Measurements from ENCODE around the gene CRABP1.

CRABP1 gene

DNA sequence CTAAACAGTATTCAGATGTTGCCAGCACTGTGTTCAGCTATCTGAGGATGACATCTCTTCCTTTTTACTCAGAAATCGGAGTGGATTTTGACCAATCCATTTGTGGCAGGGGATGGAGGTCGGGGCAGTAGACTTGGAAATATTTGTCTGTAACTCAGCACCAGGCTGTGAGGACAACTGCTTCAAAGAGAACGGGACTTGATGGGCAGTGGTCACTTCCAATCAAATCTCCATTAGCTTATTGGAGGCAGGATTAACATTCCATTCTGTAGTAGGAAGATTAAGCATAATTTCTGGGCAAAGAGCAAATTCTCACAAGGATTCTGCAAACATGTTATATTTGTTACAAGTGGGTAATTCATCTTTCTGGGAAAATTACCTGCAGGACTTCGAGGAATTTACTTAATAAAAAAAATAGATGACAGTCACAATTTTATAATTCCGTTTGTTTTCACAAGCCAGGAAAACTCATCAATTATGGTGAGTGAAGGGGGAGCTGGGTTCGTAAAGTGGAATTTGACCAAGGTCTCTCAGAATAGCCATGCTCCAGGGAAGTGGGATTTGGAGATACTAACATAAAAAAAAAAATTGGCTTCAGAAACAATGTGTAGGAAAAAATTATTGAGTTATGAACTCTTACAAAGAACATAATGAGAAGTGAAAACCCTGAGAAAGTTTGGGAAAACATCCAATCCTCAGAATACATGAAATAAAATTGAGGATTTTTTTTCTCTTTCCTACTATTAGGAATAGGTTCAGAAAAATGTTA is 18.1 kb downstream of the CRABP1 start:
- Histone ChIP-seq H3K36me3 (ENCODE audit: control insufficient read depth, insufficient read depth, low read length) (no peaks in the 10 kb centered on the region), H3K27me3 (ENCODE audit: control insufficient read depth, insufficient read depth, low read length) (no peaks in the 10 kb centered on the region), H3K9ac (ENCODE audit: low read length) (no peak overlapping the region), H3K4me1 (ENCODE audit: control insufficient read depth, insufficient read depth, low read length) (no peaks in the 10 kb centered on the region), H3K9me3 (ENCODE audit: control insufficient read depth, low read length) (no peaks in the 10 kb centered on the region), H3K4me3 (ENCODE audit: low read length) (no peak overlapping the region)

DNA sequence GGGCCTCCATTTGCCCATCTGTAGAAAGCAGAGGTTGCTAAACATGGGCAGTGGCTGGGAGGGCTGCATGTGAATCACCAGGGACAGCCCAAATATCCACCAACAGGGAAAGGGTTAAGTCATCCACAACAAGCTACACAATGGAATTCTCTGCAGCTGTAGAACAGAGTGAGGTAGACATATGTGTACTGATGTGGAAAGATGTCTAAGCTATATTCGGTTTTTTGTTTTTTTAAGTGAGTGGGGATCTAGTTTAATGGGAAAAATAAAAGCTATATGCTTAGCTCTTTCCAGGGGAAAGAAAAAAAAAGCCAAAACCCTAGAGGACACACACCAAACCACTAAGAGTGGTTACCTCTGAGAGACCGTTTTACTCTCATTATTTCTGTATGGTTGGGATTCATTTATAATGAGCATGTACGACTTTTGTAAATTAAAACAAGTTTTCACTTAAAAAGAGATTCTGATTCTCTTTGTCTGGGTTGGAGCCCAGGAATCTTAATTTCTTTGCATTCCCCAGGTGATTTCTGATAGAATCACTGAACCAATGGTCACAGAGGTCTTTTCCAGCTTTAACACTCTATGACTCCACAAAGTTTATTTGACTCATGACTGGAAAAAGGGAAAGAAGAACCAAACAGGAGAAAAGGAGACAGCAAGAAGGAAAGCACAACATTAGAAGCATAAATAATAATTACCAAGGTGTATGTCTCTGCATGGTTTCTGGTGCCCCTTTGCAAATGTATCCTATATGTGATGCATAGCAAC is 19.1 kb downstream of the CRABP1 start:
- no peaks in the 10 kb centered on the region for H3K4me1 ChIP-seq (ENCODE audit: control insufficient read depth, insufficient read depth, low read length)
- H3K4me3 ChIP-seq (ENCODE audit: low read length), result no peak overlapping the region
- no peaks in the 10 kb centered on the region for H3K36me3 ChIP-seq (ENCODE audit: control insufficient read depth, insufficient read depth, low read length)
- H3K9me3 ChIP-seq (ENCODE audit: control insufficient read depth, low read length), result no peaks in the 10 kb centered on the region
- H3K9ac ChIP-seq (ENCODE audit: low read length), result no peak overlapping the region
- no peaks in the 10 kb centered on the region for H3K27me3 ChIP-seq (ENCODE audit: control insufficient read depth, insufficient read depth, low read length)

DNA sequence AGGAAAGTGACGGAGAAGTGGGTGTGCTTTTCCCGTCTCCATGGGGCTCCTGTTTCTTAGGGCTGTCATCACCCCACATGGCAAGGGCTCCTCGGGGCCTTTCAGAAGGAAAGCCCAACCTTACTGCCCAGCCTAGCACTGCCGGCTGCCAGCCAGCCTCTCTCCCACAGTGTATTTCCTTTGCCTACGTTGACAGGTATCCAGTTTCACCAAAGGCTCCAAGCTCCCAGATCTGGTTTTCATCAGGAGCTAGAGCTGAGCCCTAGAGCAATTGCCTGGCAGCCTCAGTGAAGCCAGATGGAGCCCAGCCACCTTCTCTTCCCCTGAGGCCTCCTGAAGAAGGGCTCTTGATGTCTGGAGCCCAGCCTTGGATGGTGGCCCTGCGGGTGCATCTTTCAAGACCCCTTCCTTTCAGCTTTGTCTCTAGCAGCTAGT is 20.2 kb downstream of the CRABP1 start:
- Histone ChIP-seq H3K36me3 (ENCODE audit: control insufficient read depth, insufficient read depth, low read length) (no peaks in the 10 kb centered on the region), H3K4me1 (ENCODE audit: control insufficient read depth, insufficient read depth, low read length) (peaks cover under 1% of the 10 kb centered on the region), H3K27me3 (ENCODE audit: control insufficient read depth, insufficient read depth, low read length) (no peaks in the 10 kb centered on the region), H3K4me3 (ENCODE audit: low read length) (no peak overlapping the region), H3K9me3 (ENCODE audit: control insufficient read depth, low read length) (no peaks in the 10 kb centered on the region), H3K9ac (ENCODE audit: low read length) (no peak overlapping the region)

DNA sequence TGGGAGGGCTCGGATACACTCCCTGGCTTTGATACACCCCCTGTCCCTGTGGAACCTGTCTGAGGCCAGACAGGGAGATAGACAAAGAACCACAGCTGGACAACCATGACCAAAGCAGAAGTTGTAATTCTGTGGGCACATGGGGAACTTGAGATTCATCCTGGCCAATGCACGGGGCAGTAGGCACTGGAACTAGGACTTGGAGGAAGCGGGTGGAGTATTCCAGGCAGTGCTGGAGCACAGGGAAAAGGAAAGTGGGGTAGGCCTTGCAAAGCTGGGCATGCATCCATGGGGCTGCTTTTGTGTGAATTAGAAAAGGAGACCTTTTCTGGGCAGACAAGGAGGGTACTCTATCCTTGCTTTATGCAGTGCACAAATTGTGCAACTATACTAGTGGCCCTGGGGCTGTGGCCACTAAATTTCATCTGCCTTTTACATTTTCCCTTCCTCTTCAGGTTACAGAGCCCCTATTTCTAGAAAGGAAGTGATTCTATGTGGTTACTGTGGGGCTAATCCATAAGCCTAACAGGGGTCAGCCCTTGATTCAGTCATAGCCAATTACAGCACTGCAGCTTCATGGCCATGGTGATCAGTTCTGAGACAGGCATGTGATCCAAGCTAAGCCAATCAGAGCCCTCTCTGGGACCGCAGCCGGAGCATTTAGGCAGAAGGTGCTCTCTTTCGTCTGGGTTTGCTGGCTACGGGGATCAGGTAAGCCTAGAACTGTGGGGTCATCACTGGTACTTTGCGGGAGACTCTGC is 21.0 kb downstream of the CRABP1 start:
- Histone ChIP-seq H3K36me3 (ENCODE audit: control insufficient read depth, insufficient read depth, low read length) (no peaks in the 10 kb centered on the region), H3K4me1 (ENCODE audit: control insufficient read depth, insufficient read depth, low read length) (peaks cover 8% of the 10 kb centered on the region), H3K27me3 (ENCODE audit: control insufficient read depth, insufficient read depth, low read length) (no peaks in the 10 kb centered on the region), H3K9me3 (ENCODE audit: control insufficient read depth, low read length) (no peaks in the 10 kb centered on the region), H3K4me3 (ENCODE audit: low read length) (no peak overlapping the region), H3K9ac (ENCODE audit: low read length) (no peak overlapping the region)

DNA sequence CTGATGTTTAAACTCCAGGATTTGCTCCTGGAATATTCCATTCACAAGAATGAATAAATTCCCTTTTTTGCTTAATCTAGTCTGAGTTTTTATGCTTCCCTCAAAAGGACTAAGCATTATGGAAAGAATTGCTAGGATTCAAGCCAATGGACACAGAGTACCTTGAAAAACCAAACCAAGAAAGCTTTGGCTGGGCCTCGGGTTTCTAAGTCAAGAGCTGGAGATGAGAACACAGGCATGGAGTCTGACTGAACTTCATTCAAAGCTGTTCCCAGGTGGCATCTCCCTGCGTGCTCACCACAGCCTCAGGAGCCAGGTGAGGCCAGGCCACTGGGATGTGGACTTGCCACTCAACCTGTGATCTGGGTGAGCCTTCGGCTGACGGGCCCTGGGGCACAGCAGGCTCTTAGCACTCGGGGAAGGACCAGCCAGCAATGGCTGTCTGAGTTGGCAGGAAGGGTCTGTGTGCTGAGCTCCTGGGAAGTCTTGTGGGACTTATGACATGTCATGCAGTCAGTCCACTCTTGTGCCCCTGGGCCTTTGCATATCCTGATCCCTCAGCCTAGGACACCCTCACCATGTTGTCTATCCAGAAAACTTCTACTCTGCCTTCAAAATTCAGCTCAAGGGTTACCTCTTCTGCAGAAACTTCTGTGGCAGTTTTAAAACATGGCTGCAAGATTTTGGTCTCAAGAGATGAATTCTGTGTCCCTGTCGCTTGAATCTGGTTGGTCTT is 21.8 kb downstream of the CRABP1 start:
- H3K36me3 ChIP-seq (ENCODE audit: control insufficient read depth, insufficient read depth, low read length), result no peaks in the 10 kb centered on the region

DNA sequence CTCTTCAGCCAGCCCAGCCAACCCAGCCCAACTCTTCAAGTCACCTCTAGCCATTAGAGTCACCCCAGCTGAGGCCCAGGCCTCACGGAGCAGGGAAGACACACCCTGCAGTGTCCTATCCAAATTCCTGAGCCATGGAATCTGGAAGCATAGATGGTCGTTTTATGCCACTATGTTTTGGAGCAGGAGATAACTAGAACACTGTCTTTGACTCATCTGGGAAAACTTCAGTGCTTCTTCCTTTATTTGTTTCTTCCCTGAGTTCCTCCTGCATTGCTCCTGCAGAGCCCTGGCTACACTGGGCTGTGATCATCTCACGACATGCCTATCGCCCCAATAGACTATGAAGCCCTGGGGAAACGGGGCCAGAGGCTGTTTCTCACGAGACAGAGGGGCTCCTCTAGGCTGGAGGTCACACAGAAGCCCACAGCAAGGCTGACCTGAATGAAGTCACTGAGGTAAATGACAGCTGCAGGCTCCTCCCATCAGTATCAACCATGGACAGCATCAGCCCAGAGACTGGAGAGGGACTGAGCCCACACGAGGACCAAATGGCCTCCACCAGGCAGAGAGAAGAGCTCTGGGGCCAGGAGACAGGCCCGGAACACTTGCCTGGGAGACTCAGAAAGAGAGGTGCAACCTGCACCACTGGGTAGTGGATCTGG is 22.7 kb downstream of the CRABP1 start:
- no peaks in the 10 kb centered on the region for H3K27me3 ChIP-seq (ENCODE audit: control insufficient read depth, insufficient read depth, low read length)
- H3K9ac ChIP-seq (ENCODE audit: low read length), result no peak overlapping the region
- H3K4me1 ChIP-seq (ENCODE audit: control insufficient read depth, insufficient read depth, low read length), result peaks cover 12% of the 10 kb centered on the region
- H3K36me3 ChIP-seq (ENCODE audit: control insufficient read depth, insufficient read depth, low read length), result no peaks in the 10 kb centered on the region
- no peak overlapping the region for H3K4me3 ChIP-seq (ENCODE audit: low read length)
- H3K9me3 ChIP-seq (ENCODE audit: control insufficient read depth, low read length), result no peaks in the 10 kb centered on the region

More for the DNA sequence above, 21.8 kb downstream of the CRABP1 start:
- H3K4me3 ChIP-seq (ENCODE audit: low read length), result no peak overlapping the region
- no peaks in the 10 kb centered on the region for H3K9me3 ChIP-seq (ENCODE audit: control insufficient read depth, low read length)
- H3K4me1 ChIP-seq (ENCODE audit: control insufficient read depth, insufficient read depth, low read length), result peaks cover 12% of the 10 kb centered on the region
- H3K9ac ChIP-seq (ENCODE audit: low read length), result no peak overlapping the region
- no peaks in the 10 kb centered on the region for H3K27me3 ChIP-seq (ENCODE audit: control insufficient read depth, insufficient read depth, low read length)

DNA sequence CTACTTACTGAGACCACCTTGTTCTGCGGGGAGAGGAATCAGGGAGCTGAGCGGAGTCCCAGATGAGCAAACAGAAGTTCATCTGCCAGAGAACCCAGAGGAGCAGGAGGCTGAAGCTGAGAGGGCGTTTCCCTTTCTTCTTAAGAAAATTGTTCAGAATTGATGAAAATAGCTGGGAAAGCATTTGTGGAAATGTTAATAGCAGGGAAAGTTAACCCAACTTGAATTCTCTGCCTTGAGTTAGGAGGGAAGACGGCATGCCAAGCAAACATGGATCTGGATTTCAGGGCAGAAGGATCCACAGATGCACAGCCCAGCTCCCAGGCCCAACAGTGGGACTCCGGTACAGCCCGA is 23.2 kb downstream of the CRABP1 start:
- no peaks in the 10 kb centered on the region for H3K27me3 ChIP-seq (ENCODE audit: control insufficient read depth, insufficient read depth, low read length)
- no peak overlapping the region for H3K9ac ChIP-seq (ENCODE audit: low read length)

DNA sequence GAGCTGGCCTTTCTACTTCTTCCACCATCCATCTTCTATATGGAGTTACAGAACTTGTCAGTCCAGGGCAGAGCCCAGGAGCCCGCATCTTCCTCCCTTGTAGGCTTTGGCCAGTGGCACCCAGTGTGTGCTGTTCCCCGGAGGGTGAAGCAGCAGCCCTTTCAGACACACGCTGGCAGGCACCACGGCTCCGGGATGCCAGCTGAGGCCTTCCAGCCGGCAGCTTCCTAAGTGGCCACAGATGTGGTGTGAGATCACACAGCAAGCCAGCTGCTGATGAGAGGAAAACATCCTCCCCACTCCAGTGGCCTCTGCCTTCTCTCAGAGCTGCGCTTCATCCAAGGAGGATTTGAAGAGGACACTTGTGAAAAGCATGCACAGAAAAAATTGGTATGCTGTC is 24.1 kb downstream of the CRABP1 start:
- H3K36me3 ChIP-seq (ENCODE audit: control insufficient read depth, insufficient read depth, low read length), result no peaks in the 10 kb centered on the region
- H3K9me3 ChIP-seq (ENCODE audit: control insufficient read depth, low read length), result no peaks in the 10 kb centered on the region
- H3K4me3 ChIP-seq (ENCODE audit: low read length), result no peak overlapping the region
- peaks cover 18% of the 10 kb centered on the region for H3K4me1 ChIP-seq (ENCODE audit: control insufficient read depth, insufficient read depth, low read length)
- no peak overlapping the region for H3K9ac ChIP-seq (ENCODE audit: low read length)
- H3K27me3 ChIP-seq (ENCODE audit: control insufficient read depth, insufficient read depth, low read length), result no peaks in the 10 kb centered on the region

More for the DNA sequence above, 23.2 kb downstream of the CRABP1 start:
- H3K4me3 ChIP-seq (ENCODE audit: low read length), result no peak overlapping the region
- H3K9me3 ChIP-seq (ENCODE audit: control insufficient read depth, low read length), result no peaks in the 10 kb centered on the region
- H3K36me3 ChIP-seq (ENCODE audit: control insufficient read depth, insufficient read depth, low read length), result no peaks in the 10 kb centered on the region
- peaks cover 12% of the 10 kb centered on the region for H3K4me1 ChIP-seq (ENCODE audit: control insufficient read depth, insufficient read depth, low read length)

DNA sequence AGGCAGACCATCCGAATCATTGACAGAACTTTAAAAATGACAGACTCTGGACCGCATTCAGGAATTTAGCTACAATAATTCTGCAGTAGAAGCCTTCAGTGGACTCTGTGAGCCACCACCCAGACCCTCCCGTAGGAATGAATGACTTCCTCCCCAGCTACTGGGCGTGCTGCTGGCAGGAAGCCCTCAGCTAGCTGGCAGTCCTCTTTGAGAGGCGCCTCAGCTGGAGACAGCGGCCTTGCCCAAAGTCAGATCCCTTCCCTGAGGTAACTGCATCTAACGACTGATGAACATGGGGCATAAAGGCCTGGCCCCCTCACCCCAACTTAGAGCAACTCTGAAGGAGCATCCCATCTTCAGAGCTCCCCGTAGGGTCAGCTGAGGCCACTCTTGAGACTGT is 25.8 kb downstream of the CRABP1 start:
- H3K9me3 ChIP-seq (ENCODE audit: control insufficient read depth, low read length), result no peaks in the 10 kb centered on the region
- H3K4me3 ChIP-seq (ENCODE audit: low read length), result no peak overlapping the region
- no peak overlapping the region for H3K9ac ChIP-seq (ENCODE audit: low read length)
- no peaks in the 10 kb centered on the region for H3K27me3 ChIP-seq (ENCODE audit: control insufficient read depth, insufficient read depth, low read length)
- peaks cover 30% of the 10 kb centered on the region for H3K4me1 ChIP-seq (ENCODE audit: control insufficient read depth, insufficient read depth, low read length)
- no peaks in the 10 kb centered on the region for H3K36me3 ChIP-seq (ENCODE audit: control insufficient read depth, insufficient read depth, low read length)

DNA sequence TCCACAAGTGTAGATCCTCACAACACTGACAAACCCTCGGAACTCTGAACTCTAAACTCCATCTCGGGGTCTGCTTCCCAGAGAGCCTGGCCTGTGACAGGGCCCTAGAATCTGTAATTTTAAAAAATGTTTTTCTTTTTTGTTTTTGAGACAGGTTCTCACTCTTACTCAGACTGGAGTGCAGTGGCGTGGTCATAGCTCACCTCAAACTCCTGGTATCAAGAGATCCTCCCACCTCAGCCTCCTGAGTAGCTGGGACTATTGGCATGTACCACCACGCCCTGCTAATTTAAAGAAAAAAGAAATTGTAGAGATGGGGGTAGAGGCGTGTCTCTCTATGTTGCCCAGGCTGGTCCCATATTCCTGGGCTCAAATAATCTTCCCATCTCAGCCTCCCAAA is 26.2 kb downstream of the CRABP1 start:
- no peaks in the 10 kb centered on the region for H3K27me3 ChIP-seq (ENCODE audit: control insufficient read depth, insufficient read depth, low read length)
- no peaks in the 10 kb centered on the region for H3K9me3 ChIP-seq (ENCODE audit: control insufficient read depth, low read length)
- peaks cover 30% of the 10 kb centered on the region for H3K4me1 ChIP-seq (ENCODE audit: control insufficient read depth, insufficient read depth, low read length)
- H3K4me3 ChIP-seq (ENCODE audit: low read length), result no peak overlapping the region
- H3K36me3 ChIP-seq (ENCODE audit: control insufficient read depth, insufficient read depth, low read length), result no peaks in the 10 kb centered on the region
- no peak overlapping the region for H3K9ac ChIP-seq (ENCODE audit: low read length)

DNA sequence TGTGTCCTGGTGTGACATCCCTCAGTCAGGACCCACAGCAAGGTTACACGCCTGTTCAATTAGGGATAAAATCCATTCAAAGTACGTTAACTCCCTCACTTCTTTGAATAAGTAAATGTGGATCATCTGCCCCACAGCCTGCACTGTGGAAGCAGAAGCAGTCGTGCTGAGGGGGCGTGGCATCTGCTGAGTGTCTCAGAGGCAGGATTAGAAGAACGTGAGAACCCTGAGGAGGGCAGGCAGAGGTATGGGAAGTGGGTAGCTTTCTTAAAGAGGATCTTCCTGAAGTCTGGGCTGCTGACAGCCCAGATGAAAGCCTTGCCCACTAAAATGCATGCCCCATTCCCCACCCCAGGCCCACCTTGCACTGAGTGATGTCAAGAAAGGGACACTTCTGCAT is 28.5 kb downstream of the CRABP1 start:
- peaks cover 41% of the 10 kb centered on the region for H3K4me1 ChIP-seq (ENCODE audit: control insufficient read depth, insufficient read depth, low read length)
- no peaks in the 10 kb centered on the region for H3K36me3 ChIP-seq (ENCODE audit: control insufficient read depth, insufficient read depth, low read length)
- H3K9me3 ChIP-seq (ENCODE audit: control insufficient read depth, low read length), result no peaks in the 10 kb centered on the region
- H3K4me3 ChIP-seq (ENCODE audit: low read length), result no peak overlapping the region
- H3K9ac ChIP-seq (ENCODE audit: low read length), result no peak overlapping the region
- H3K27me3 ChIP-seq (ENCODE audit: control insufficient read depth, insufficient read depth, low read length), result no peaks in the 10 kb centered on the region
